Keratinocyte (primary cell): ENCODE results near the gene WDR6. TPM values are rescaled to one million over a fixed set of nuclear protein-coding genes. Genes with fewer than 3 reads are reported as not detected.

ENCODE experiments used
- DNase-seq: peaks from one replicate; pipeline ENCODE4 v3.0.0-alpha.2; 2011; ENCODE audit warnings: low read depth, missing footprints, low spot score
- FAIRE-seq: peaks from 2 replicates; lab custom pipeline; 2011; peaks lifted over from hg19 to GRCh38; lab: Jason Lieb, UNC
- H2AFZ ChIP-seq: 2 replicates; pipeline ENCODE4 v1.6.0; 2012; ENCODE audit warnings: low read length, control low read depth, inconsistent platforms; ENCODE audit not compliant: control insufficient read depth
- H3K27ac ChIP-seq: 2 replicates; pipeline ENCODE4 v1.5.1; 2011; ENCODE audit warnings: low read length; ENCODE audit not compliant: control insufficient read depth, insufficient read depth
- H3K27me3 ChIP-seq: 3 replicates; pipeline ENCODE4 v1.6.0; 2011; ENCODE audit warnings: low read length; ENCODE audit not compliant: control insufficient read depth, insufficient read depth; ENCODE audit errors: extremely low read depth
- H3K36me3 ChIP-seq, 2 experiments: 2 replicates in 1 of 2; 3 replicates in 1 of 2; pipeline ENCODE4 v1.5.1; 2011; ENCODE audit warnings: low read length in 2 of 2, mild to moderate bottlenecking in 1 of 2; ENCODE audit not compliant: control insufficient read depth in 2 of 2, insufficient read depth in 2 of 2; ENCODE audit errors: extremely low read depth in 1 of 2
- H3K4me1 ChIP-seq: 3 replicates; pipeline ENCODE4 v1.5.1; 2011; ENCODE audit warnings: low read length; ENCODE audit not compliant: control insufficient read depth, insufficient read depth; ENCODE audit errors: extremely low read depth
- H3K4me2 ChIP-seq: 3 replicates; pipeline ENCODE4 v1.6.0; 2011; ENCODE audit warnings: low read depth, low read length; ENCODE audit not compliant: control insufficient read depth, insufficient read depth; ENCODE audit errors: extremely low read depth
- H3K4me3 ChIP-seq, 3 experiments: fragments of 200-600 bp in 1 of 3; sonication (generic) in 1 of 3; 2 replicates in 2 of 3; 3 replicates in 1 of 3; pipeline ENCODE4 v1.5.1; 2011 to 2016; ENCODE audit warnings: low read length in 3 of 3, mild to moderate bottlenecking in 3 of 3, control low read depth in 2 of 3, inconsistent platforms in 1 of 3, low read depth in 1 of 3, mixed read lengths in 1 of 3, mixed run types in 1 of 3, moderate library complexity in 1 of 3; ENCODE audit not compliant: control insufficient read depth in 2 of 3, insufficient read depth in 2 of 3; ENCODE audit errors: extremely low read depth in 1 of 3
- H3K79me2 ChIP-seq: 2 replicates; pipeline ENCODE4 v1.6.0; 2012; ENCODE audit warnings: low read length; ENCODE audit not compliant: control insufficient read depth, insufficient read depth
- H3K9ac ChIP-seq: 3 replicates; pipeline ENCODE4 v1.6.0; 2011; ENCODE audit warnings: low read length; ENCODE audit not compliant: control insufficient read depth, insufficient read depth; ENCODE audit errors: extremely low read depth
- H3K9me1 ChIP-seq: 3 replicates; pipeline ENCODE4 v1.6.0; 2011; ENCODE audit warnings: low read length; ENCODE audit not compliant: control insufficient read depth, insufficient read depth; ENCODE audit errors: extremely low read depth
- H3K9me3 ChIP-seq: 2 replicates; pipeline ENCODE4 v1.5.1; 2012; ENCODE audit warnings: low read depth, low read length; ENCODE audit not compliant: control insufficient read depth
- H4K20me1 ChIP-seq: 3 replicates; pipeline ENCODE4 v1.6.0; 2011; ENCODE audit warnings: low read length; ENCODE audit not compliant: control insufficient read depth, insufficient read depth; ENCODE audit errors: extremely low read depth
- CTCF ChIP-seq, 3 experiments: IDR thresholded peaks in 1 of 3; conservative IDR thresholded peaks in 1 of 3; optimal IDR thresholded peaks in 1 of 3; 2 replicates in 2 of 3; 3 replicates in 1 of 3; pipeline versions ENCODE3 to v1.5.1; 2011; ENCODE audit warnings: low read length in 3 of 3, mild to moderate bottlenecking in 3 of 3, moderate library complexity in 2 of 3, control low read depth in 1 of 3, inconsistent platforms in 1 of 3; ENCODE audit not compliant: insufficient read depth in 2 of 3; ENCODE audit errors: extremely low read depth in 1 of 3
- EZH2 ChIP-seq: IDR thresholded peaks from one replicate; pipeline ENCODE4 v1.6.1; 2012; ENCODE audit warnings: inconsistent platforms, mild to moderate bottlenecking, low read length, moderate library complexity
- dilution Hi-C: fragments of 300-500 bp; cut with MboI; formaldehyde crosslinking; loops from one replicate; pipeline ENCODE4 v1.7.0; 2020; ENCODE audit warnings: low sequenced_read_pairs; ENCODE audit not compliant: extremely low pct_ligation_motif_present
- polyA plus RNA-seq, 5 experiments: library from polyadenylated mRNA; depleted of rRNA in 3 of 5; stranded (reverse) in 3 of 5; stranded (forward) in 1 of 5; unstranded in 1 of 5; fragments of >200 nt; gene quantifications; 1 replicate in 1 of 5; 2 replicates in 3 of 5; 3 replicates in 1 of 5; pipeline versions ENCODE4 v1.2.1 to v1.2.3, GENCODE V29; 2011 to 2012; ENCODE audit warnings: missing spikeins in 2 of 5, low read depth in 1 of 5, low replicate concordance in 1 of 5

WDR6 gene
- polyA plus RNA-seq, 1 donor (not counting 4 experiments of a cell fraction or from before 2014, with no cell fraction given) = 61.5 TPM

DNA sequence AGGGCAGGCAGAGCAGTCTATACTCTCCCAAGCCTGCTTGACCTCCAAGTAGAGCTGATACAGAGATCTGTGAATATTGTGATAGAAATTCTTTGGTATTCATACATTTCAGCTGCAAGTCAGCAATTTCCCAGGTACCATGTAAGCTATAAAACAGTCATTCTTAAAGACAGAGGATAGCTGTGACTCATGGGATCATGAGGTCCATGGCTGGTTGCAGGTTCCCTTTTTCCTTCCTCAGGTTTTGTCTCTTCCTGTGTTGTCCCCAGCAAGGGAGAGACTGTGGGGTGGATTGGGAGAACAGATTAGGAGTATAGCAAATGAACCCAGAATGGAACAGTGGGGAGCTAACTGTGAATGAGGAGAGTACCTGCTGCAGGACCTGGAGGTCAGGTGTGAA, 22.5 kb upstream of the WDR6 start:
- DNase-seq (no peak), FAIRE-seq (no peak)
- Histone ChIP-seq H3K79me2 (no peaks in the 10 kb centered on the region), H3K4me1 (peaks cover 7% of the 10 kb centered on the region), H3K27me3 (no peaks in the 10 kb centered on the region), H3K9me3 (no peaks in the 10 kb centered on the region), H3K9me1 (no peaks in the 10 kb centered on the region), H3K4me3 (no peak overlapping the region), H4K20me1 (no peaks in the 10 kb centered on the region), H3K4me2 (no peak overlapping the region), H2AFZ (no peak overlapping the region), H3K9ac (no peak overlapping the region), H3K27ac (no peak overlapping the region), H3K36me3 (peaks cover 33 to 42% of the 10 kb centered on the region in 2 experiments)
- no peak for TF ChIP-seq CTCF (optimal IDR thresholded peaks at IDR 0.05 in 1 of 3, IDR thresholded peaks at IDR 0.05 in 1 of 3, conservative IDR thresholded peaks at IDR 0.05 in 1 of 3; ENCODE audit: extremely low read depth in 1 of 3, insufficient read depth in 2 of 3, low read length in 3 of 3)
- no peak for TF ChIP-seq EZH2
- dilution Hi-C loops = no loop called here

- H2AFZ ChIP-seq = no peak overlapping the region
- TF ChIP-seq EZH2 (no peak), CTCF (optimal IDR thresholded peaks at IDR 0.05 in 1 of 3, IDR thresholded peaks at IDR 0.05 in 1 of 3, conservative IDR thresholded peaks at IDR 0.05 in 1 of 3; ENCODE audit: extremely low read depth in 1 of 3, insufficient read depth in 2 of 3, low read length in 3 of 3) (no peak)
- FAIRE-seq = no peak
- dilution Hi-C loops = no loop called here
- H3K27me3 ChIP-seq = no peaks in the 10 kb centered on the region
- H3K9ac ChIP-seq = no peak overlapping the region
- no peak overlapping the region for H3K27ac ChIP-seq
- no peak overlapping the region for H3K4me2 ChIP-seq
- H3K79me2 ChIP-seq = no peaks in the 10 kb centered on the region
- H3K9me1 ChIP-seq = no peaks in the 10 kb centered on the region
- H3K4me1 ChIP-seq = peaks cover 12% of the 10 kb centered on the region
- no peaks in the 10 kb centered on the region for H3K9me3 ChIP-seq
- H3K4me3 ChIP-seq = no peak overlapping the region
- no peak for DNase-seq
- H4K20me1 ChIP-seq = no peaks in the 10 kb centered on the region
- H3K36me3 ChIP-seq = peaks cover 25 to 32% of the 10 kb centered on the region in 2 experiments
Measured at GRCh38 chr3:48985831-48986376, 21.3 kb upstream of the WDR6 start.
